ENCODE results near the gene GFER. TPM values are rescaled to one million over a fixed set of nuclear protein-coding genes. Genes with fewer than 3 reads are reported as not detected.

GFER gene
- total and polyA plus RNA-seq, 9 of the 15 experiments (the other 6 are each of a cell fraction or from before 2014, with no cell fraction given) = 4.3 to 53.7 (median 19.8) TPM

GRCh38 chr16:1980770-1981087, 3.3 kb upstream of the GFER start:
- intact Hi-C loops (cut with micrococcal nuclease) = no loop called here
- Histone ChIP-seq H3K4me1 (replicated peaks in 1 of 2; ENCODE audit: control insufficient read depth in 2 of 2, insufficient read depth in 2 of 2, low read length in 2 of 2) (peaks cover 6 to 84% of the 10 kb centered on the region in 2 experiments; a peak in 4 of 5 replicates), H3K36me3 (ENCODE audit: control insufficient read depth, insufficient read depth, low read length) (peaks cover 44% of the 10 kb centered on the region; the same call in 2 of the 3 replicates), H3K9me3 (replicated peaks; ENCODE audit: control insufficient read depth, insufficient read depth, low read depth, low read length) (no peaks in the 10 kb centered on the region), H3K79me2 (ENCODE audit: control insufficient read depth, insufficient read depth, low read length) (peaks cover 13% of the 10 kb centered on the region), H2AFZ (ENCODE audit: low read depth, low read length) (no peak overlapping the region), H4K20me1 (replicated peaks; ENCODE audit: control insufficient read depth, insufficient read depth, low read length) (no peaks in the 10 kb centered on the region), H3K27ac (ENCODE audit: extremely low read depth, low read depth, low read length) (no peak overlapping the region), H3K4me2 (ENCODE audit: insufficient read depth, low read length) (no peak overlapping the region), H3K27me3 (ENCODE audit: control insufficient read depth in 2 of 2, insufficient read depth in 2 of 2, low read length in 2 of 2) (no peaks in the 10 kb centered on the region), H3K9ac (ENCODE audit: insufficient read depth in 1 of 2, low read depth in 2 of 2, low read length in 2 of 2) (peak overlapping the region in 1 of 2 experiments; percentile 70; a peak in 2 of 4 replicates), H3K4me3 (no peak overlapping the region), H3K9me1 (ENCODE audit: control insufficient read depth, insufficient read depth, low read length) (no peaks in the 10 kb centered on the region)
- 43% methylated on average over 16 of the region's 16 CpGs for WGBS (ENCODE audit: insufficient coverage, low coverage, missing lambda C conversion rate)
- ChIA-PET POLR2A (interaction anchor here (0.9 to 10.2 kb wide), 3 partner anchors 9 to 17 kb away, joined by 3 to 103 read pairs (median 16); partner anchors contain the start of genes RNF151, RPS2 and TBL3), CTCF (ENCODE audit: low intra/inter-chr PET ratio) (no interaction called here)
- no TSS peak for BruUV-seq (replicated peaks)
- in situ Hi-C loops (cut with MboI) = no loop called here
- ATAC-seq (no peak), FAIRE-seq (no peak), DNase-seq (ENCODE audit: extremely low read depth in 1 of 4, low spot score in 3 of 4) (no peak)
- TF ChIP-seq CBFA2T2 (conservative IDR thresholded peaks at IDR 0.05) = no peak
- peak; percentile 90; the same call in 1 of the 2 replicates for TF ChIP-seq ZBTB33 (CRISPR knock-in tag; IDR thresholded peaks at IDR 0.05)
- peak; percentile 62 for TF ChIP-seq POLR2G (IDR thresholded peaks at IDR 0.05; ENCODE audit: low read depth, low read length)
- TF ChIP-seq POLR2A (conservative IDR thresholded peaks at IDR 0.05) = peak; percentile 32; the same call in 1 of the 2 replicates
